ENCODE results near the gene STARD8. TPM values are rescaled to one million over a fixed set of nuclear protein-coding genes. Genes with fewer than 3 reads are reported as not detected.

The STARD8 gene
- total RNA-seq, 2 donors from 2014 or later = 15.8 to 19.8 TPM

DNA sequence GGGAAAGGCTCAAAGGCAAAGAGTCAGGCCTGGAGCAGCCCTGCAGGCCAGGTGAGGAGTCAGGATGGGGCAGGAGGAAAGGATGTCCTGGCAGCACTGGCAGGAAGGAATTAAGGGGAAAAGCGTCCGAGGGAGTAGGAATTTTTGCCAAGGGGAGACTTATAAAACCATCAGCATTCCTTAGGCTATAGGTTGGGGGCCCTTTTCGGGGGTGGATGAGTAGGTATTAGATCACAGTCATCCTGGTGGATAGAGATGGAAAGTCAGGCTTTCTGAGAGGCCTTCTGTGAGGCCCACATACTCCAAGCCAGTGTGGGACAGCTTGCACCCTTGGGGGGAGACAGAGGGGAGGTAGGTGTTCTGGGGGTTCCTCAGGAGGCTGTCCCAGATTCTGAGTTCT lies 12.3 kb downstream of the STARD8 start:
- H3K27me3 ChIP-seq (replicated peaks; ENCODE audit: insufficient read depth) = no peaks in the 10 kb centered on the region
- DNase-seq (ENCODE audit: low spot score) (no peak), ATAC-seq (ENCODE audit: insufficient number of reproducible peaks, low FRiP score, low read depth) (no peak)
- no peaks in the 10 kb centered on the region for H3K4me1 ChIP-seq (ENCODE audit: control insufficient read depth in 1 of 2, low read depth in 2 of 2)
- no peaks in the 10 kb centered on the region for H3K9me3 ChIP-seq
- H3K27ac ChIP-seq = no peak overlapping the region
- no peaks in the 10 kb centered on the region for H3K36me3 ChIP-seq
- H3K4me3 ChIP-seq = no peak overlapping the region
- TF ChIP-seq, protein P1, sequence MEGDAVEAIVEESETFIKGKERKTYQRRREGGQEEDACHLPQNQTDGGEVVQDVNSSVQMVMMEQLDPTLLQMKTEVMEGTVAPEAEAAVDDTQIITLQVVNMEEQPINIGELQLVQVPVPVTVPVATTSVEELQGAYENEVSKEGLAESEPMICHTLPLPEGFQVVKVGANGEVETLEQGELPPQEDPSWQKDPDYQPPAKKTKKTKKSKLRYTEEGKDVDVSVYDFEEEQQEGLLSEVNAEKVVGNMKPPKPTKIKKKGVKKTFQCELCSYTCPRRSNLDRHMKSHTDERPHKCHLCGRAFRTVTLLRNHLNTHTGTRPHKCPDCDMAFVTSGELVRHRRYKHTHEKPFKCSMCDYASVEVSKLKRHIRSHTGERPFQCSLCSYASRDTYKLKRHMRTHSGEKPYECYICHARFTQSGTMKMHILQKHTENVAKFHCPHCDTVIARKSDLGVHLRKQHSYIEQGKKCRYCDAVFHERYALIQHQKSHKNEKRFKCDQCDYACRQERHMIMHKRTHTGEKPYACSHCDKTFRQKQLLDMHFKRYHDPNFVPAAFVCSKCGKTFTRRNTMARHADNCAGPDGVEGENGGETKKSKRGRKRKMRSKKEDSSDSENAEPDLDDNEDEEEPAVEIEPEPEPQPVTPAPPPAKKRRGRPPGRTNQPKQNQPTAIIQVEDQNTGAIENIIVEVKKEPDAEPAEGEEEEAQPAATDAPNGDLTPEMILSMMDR (IDR thresholded peaks at IDR 0.05) = no peak

DNA sequence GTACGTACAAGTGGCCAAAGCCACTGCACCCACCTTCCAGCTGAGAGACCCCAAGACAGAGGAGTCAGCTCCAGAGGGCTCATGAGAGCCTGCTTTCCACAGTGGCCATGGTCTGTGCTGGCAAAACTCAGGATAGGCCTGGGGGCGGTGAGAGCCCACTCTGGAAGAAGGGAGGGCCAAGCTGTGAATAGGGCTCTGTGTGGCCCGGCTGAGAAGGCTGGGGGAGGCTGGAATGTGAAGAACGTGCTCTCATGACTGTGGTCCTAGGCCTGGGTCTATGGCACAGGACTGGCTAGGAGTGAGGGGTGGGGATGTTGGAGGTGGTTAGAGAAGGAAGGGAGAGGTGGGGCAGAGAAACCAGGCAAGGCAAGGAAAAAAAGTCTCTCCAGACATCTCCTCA lies 13.3 kb downstream of the STARD8 start:
- Histone ChIP-seq H3K4me1 (ENCODE audit: control insufficient read depth in 1 of 2, low read depth in 2 of 2) (no peaks in the 10 kb centered on the region), H3K36me3 (no peaks in the 10 kb centered on the region), H3K9me3 (no peaks in the 10 kb centered on the region), H3K27ac (no peak overlapping the region), H3K4me3 (no peak overlapping the region), H3K27me3 (replicated peaks; ENCODE audit: insufficient read depth) (no peaks in the 10 kb centered on the region)
- no peak for ATAC-seq (ENCODE audit: insufficient number of reproducible peaks, low FRiP score, low read depth)
- TF ChIP-seq, protein P1 (IDR thresholded peaks at IDR 0.05) = no peak
- DNase-seq (ENCODE audit: low spot score) = no peak

DNA sequence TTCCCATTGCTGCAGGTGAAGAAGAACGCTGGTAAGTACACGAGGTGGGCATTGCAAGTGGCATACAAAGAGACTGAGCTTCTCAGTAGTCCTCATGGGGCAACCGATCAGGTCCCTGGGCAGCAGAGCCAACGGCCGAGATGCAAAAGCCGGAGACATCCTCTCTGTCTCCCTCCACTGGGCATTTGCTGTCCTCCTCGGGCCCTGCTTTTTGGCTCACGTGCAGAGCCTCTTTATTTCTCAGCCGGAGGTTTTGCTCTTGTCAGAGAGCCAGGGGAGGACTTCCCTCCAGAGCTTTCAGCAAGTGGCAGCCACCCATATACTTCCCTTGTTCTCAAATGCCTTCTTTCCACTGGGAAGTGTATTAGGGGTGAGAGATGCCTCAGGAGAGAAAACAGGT lies 18.0 kb downstream of the STARD8 start:
- H3K9me3 ChIP-seq = no peaks in the 10 kb centered on the region
- no peaks in the 10 kb centered on the region for H3K27me3 ChIP-seq (replicated peaks; ENCODE audit: insufficient read depth)
- TF ChIP-seq, protein P1 (IDR thresholded peaks at IDR 0.05) = no peak
- ATAC-seq (ENCODE audit: insufficient number of reproducible peaks, low FRiP score, low read depth) (no peak), DNase-seq (ENCODE audit: low spot score) (no peak)
- peak overlapping the region in 1 of 2 donors; percentile 26 for H3K27ac ChIP-seq
- no peaks in the 10 kb centered on the region for H3K36me3 ChIP-seq
- no peak overlapping the region for H3K4me3 ChIP-seq
- H3K4me1 ChIP-seq (ENCODE audit: control insufficient read depth in 1 of 2, low read depth in 2 of 2) = no peaks in the 10 kb centered on the region

DNA sequence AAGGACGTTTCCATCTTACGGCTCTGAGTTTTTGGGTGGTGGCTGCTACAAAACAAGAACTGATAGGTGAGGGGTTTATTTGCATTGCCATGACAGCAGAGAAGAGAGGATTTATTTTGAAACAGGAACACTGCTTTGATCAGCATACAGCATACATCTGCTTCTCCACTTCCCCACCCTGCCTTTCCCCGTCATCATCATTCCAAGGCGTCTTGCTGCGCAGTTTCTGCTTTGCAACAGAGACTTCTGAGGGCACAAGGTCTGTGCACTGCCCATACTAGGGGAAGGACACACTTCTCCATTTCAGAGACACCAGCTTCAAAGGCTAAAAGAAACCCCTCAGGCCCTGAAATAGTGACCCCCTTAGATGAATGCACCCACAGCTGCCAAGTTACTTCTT lies 19.1 kb downstream of the STARD8 start:
- DNase-seq (ENCODE audit: low spot score) = no peak
- ATAC-seq (ENCODE audit: insufficient number of reproducible peaks, low FRiP score, low read depth) = no peak
- H3K4me1 ChIP-seq (ENCODE audit: control insufficient read depth in 1 of 2, low read depth in 2 of 2) = peaks cover 0 to 8% of the 10 kb centered on the region in 2 donors
- no peaks in the 10 kb centered on the region for H3K9me3 ChIP-seq
- H3K27me3 ChIP-seq (replicated peaks; ENCODE audit: insufficient read depth) = no peaks in the 10 kb centered on the region
- H3K27ac ChIP-seq = no peak overlapping the region
- no peaks in the 10 kb centered on the region for H3K36me3 ChIP-seq
- TF ChIP-seq, protein P1 (IDR thresholded peaks at IDR 0.05) = no peak
- H3K4me3 ChIP-seq = no peak overlapping the region

DNA sequence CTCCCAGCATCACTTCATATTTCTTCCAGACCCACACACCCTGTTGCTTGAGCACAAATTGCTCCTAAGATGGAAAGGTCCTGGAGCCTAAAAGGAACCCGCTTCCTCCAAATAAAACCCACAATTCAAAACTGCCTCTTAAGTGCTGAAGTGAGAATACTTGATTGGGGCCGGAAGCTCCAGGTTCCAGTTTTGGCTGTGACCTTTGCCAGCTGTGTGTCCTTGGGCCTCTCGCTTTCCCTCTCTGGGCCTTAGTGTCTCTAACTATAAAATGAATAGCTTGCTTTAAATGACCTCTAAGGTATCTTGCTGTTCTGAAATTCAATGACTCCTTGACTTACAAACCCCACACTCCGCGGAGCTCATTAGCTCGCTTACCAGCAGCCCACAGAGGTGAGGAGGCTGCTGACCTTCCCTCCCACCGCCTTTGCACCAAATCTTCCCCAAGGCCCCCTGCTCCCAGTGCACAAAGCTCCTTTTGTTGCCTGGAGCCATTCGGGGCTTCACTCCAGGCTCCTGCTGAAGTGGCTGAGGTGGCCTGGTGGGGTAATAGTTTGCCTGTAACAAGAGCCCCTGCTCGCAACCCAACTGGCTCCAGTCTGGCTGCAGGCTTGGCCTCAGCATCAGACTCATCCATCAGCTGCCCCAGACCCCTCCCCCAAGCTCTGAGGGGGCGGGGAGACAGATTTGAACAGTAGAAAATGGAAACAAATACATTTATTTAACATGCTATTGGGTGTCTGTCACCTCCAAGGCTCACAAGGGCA lies 21.8 kb downstream of the STARD8 start:
- H3K9me3 ChIP-seq = no peaks in the 10 kb centered on the region
- TF ChIP-seq, protein P1 (IDR thresholded peaks at IDR 0.05) = no peak
- DNase-seq (ENCODE audit: low spot score) = no peak
- H3K4me1 ChIP-seq (ENCODE audit: control insufficient read depth in 1 of 2, low read depth in 2 of 2) = peaks cover 5 to 24% of the 10 kb centered on the region in 2 donors
- no peak for ATAC-seq (ENCODE audit: insufficient number of reproducible peaks, low FRiP score, low read depth)
- no peaks in the 10 kb centered on the region for H3K36me3 ChIP-seq
- no peaks in the 10 kb centered on the region for H3K27me3 ChIP-seq (replicated peaks; ENCODE audit: insufficient read depth)
- H3K4me3 ChIP-seq = no peak overlapping the region
- no peak overlapping the region for H3K27ac ChIP-seq

Measured in thoracic aorta (tissue), 2 donors.